Mucosa of stomach (tissue), 1 donor: ENCODE results near the gene PAK2.
"Not testable (repeated sequence)": the region's sequence is repeated elsewhere in the genome, so short reads cannot be mapped to it uniquely, and the experiment has no call there.

Experiments
- H3K27me3 ChIP-seq: one replicate; pipeline ENCODE4 v1.7.0; 2013; ENCODE audit warnings: mild to moderate bottlenecking, low read length; ENCODE audit not compliant: control insufficient read depth, insufficient read depth
- H3K36me3 ChIP-seq: one replicate; pipeline ENCODE4 v1.7.0; 2013; ENCODE audit warnings: low read length; ENCODE audit not compliant: control insufficient read depth, insufficient read depth
- H3K4me1 ChIP-seq: one replicate; pipeline ENCODE4 v1.7.0; 2013; ENCODE audit warnings: mild to moderate bottlenecking, low read length; ENCODE audit not compliant: control insufficient read depth, insufficient read depth
- H3K4me3 ChIP-seq: one replicate; pipeline ENCODE4 v1.7.0; 2013; ENCODE audit warnings: low read length
- H3K9ac ChIP-seq: one replicate; pipeline ENCODE4 v1.7.0; 2013; ENCODE audit warnings: mild to moderate bottlenecking, low read length, moderate library complexity
- H3K9me3 ChIP-seq: one replicate; pipeline ENCODE4 v1.7.0; 2013; ENCODE audit warnings: mild to moderate bottlenecking, low read length, moderate library complexity; ENCODE audit not compliant: control insufficient read depth
- donor health status: Pancreatic carcinoma.

The PAK2 gene

DNA sequence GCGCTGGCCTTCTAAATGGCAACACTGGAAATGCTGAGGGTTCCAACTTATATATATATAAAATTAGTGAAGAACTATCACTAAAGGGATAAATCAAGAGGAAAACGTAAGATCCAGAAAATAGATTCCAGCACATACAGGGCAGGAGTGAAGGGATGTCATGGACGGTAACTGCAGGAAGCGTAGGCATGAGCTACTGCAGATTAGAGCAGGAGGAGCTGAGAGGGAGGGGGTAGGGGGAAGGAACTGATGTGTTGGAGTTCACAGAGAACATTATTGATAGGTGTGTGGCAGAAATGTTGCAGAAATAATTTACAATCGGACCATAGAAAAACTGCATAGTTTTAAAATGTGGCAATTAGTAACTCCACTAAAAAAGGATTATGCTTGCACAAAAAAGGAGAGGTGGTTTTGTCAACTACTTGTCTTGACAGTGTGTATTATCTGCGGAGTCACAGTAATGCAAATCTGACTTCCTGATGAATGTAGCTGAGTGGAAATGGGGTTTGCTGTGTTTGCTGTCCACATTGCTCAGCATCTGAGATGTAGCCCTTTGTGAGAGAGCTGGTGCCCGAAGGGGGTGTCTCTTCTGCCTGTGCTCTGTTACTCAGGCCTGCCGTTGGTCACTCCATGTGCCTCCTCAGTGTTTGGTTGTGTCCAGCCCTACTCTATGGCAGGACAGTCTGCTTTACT is 61.2 kb downstream of the PAK2 start:
- Histone ChIP-seq H3K9ac (no peak overlapping the region), H3K36me3 (no peaks in the 10 kb centered on the region), H3K27me3 (no peaks in the 10 kb centered on the region), H3K4me3 (no peak overlapping the region), H3K9me3 (no peaks in the 10 kb centered on the region), H3K4me1 (no peaks in the 10 kb centered on the region)

DNA sequence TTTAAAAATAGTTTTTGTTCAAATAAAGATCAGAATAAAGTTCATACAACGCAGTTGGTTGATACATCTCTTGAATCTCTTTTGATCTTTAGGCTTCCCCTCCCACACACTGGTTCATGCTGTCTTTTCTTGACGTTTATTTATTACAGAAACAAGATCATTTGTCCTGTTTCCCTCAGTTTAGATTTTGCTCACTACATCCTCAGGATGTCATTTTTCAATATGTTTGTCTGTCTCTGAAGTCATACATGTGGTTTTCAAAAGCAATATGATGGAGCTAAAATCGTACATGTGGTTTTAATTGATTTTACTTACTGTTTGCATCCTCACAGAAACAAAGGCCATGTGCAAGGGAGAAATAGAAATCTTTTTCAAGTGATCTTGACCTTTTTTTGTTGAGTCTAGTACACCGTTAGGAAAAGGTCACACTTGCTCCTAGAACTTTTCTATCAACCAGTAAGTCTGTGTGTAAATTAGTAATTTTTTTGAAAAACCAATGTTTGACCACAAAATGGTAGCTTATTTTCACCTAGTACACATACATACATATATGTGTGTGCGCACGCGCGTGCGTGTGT is 64.3 kb downstream of the PAK2 start:
- Histone ChIP-seq H3K4me1 (no peaks in the 10 kb centered on the region), H3K4me3 (no peak overlapping the region), H3K9ac (no peak overlapping the region), H3K27me3 (no peaks in the 10 kb centered on the region), H3K9me3 (no peaks in the 10 kb centered on the region), H3K36me3 (no peaks in the 10 kb centered on the region)

- Histone ChIP-seq H3K9ac (no peak overlapping the region), H3K36me3 (no peaks in the 10 kb centered on the region), H3K4me3 (no peak overlapping the region), H3K4me1 (no peaks in the 10 kb centered on the region), H3K27me3 (no peaks in the 10 kb centered on the region), H3K9me3 (no peaks in the 10 kb centered on the region)
These were observed 65.1 kb downstream of the PAK2 start for GRCh38 chr3:196804773-196805172.

- peaks cover 4% of the 10 kb centered on the region for H3K36me3 ChIP-seq
- H3K9ac ChIP-seq, result no peak overlapping the region
- H3K27me3 ChIP-seq, result no peaks in the 10 kb centered on the region
- no peak overlapping the region for H3K4me3 ChIP-seq
- no peaks in the 10 kb centered on the region for H3K4me1 ChIP-seq
- no peaks in the 10 kb centered on the region for H3K9me3 ChIP-seq
These were observed 71.4 kb downstream of the PAK2 start for GRCh38 chr3:196810963-196811581.

DNA sequence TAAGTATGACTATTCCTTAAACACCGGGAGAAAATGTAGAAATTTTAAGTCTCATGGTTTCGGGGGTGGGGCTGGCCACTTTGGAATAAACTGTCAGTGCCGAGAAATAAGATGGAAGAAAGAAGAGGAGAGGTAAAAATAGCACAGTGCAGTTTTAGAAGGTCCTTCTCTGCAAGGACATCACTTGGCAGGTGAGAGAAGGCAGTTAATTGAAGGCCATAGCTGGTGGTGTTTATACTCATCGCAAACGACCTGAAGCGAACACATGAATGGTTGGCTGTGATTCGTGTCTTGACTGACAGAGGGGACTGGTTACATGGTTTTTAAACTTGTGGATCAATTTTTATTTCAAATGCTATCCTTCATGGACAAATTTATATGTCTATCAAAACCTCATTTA is 73.2 kb downstream of the PAK2 start:
- Histone ChIP-seq H3K36me3 (peaks cover 4% of the 10 kb centered on the region), H3K9me3 (no peaks in the 10 kb centered on the region), H3K27me3 (no peaks in the 10 kb centered on the region), H3K4me3 (no peak overlapping the region), H3K9ac (no peak overlapping the region), H3K4me1 (no peaks in the 10 kb centered on the region)

DNA sequence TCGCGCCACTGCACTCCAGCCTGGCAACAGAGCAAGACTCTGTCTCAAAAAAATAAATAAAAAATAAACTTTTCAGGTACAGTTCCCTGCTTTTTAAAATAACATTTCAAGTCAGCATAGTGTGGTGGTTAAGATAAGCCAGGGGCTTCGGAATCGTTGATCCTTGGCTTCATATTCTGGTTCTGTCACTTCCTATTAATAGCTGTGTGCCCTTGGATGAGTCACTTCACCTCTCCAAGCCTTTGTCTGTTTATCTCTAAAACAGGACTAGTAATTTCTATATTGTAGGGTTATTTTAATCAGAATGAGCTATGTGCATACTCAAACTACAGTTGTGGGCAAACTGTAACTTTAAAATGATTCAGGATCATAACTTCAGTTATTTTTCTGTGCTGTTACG is 74.2 kb downstream of the PAK2 start:
- H3K4me1 ChIP-seq, result no peaks in the 10 kb centered on the region
- no peak overlapping the region for H3K4me3 ChIP-seq
- peaks cover 4% of the 10 kb centered on the region for H3K36me3 ChIP-seq
- H3K27me3 ChIP-seq, result no peaks in the 10 kb centered on the region
- H3K9ac ChIP-seq, result no peak overlapping the region
- no peaks in the 10 kb centered on the region for H3K9me3 ChIP-seq

- no peak overlapping the region for H3K4me3 ChIP-seq
- no peaks in the 10 kb centered on the region for H3K9me3 ChIP-seq
- H3K36me3 ChIP-seq, result no peaks in the 10 kb centered on the region
- H3K4me1 ChIP-seq, result no peaks in the 10 kb centered on the region
- H3K9ac ChIP-seq, result no peak overlapping the region
- H3K27me3 ChIP-seq, result no peaks in the 10 kb centered on the region
These were observed 82.2 kb downstream of the PAK2 start for GRCh38 chr3:196821806-196822355.

DNA sequence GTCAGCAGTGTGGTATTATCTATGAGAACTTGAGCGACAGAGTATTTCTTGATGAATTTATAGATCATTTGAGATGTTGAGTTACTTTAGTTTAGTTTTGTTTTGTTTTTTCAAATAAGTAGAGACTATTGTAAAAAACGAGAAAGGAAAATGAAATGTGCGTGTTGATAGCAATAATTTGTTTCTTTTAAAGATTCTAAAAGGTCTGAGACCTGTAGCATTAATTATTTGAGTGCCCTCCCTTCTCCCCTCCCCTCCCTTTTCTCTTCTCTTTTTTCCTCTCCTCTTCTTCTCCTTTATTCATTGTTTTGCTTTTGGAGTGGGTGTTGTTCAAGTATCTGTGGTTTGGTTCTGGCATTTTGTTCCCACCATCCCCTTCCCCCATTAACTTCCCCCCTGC is 90.0 kb downstream of the PAK2 start:
- H3K4me1 ChIP-seq, H3K36me3 ChIP-seq, H3K9ac ChIP-seq, H3K9me3 ChIP-seq, H3K4me3 ChIP-seq, H3K27me3 ChIP-seq: not testable (repeated sequence)

GRCh38 chr3:196835086-196835485 is 95.4 kb downstream of the PAK2 start:
- Histone ChIP-seq H3K9me3 (no peaks in the 10 kb centered on the region), H3K27me3 (no peaks in the 10 kb centered on the region), H3K4me1 (no peaks in the 10 kb centered on the region), H3K36me3 (no peaks in the 10 kb centered on the region), H3K4me3 (no peak overlapping the region), H3K9ac (no peak overlapping the region)

DNA sequence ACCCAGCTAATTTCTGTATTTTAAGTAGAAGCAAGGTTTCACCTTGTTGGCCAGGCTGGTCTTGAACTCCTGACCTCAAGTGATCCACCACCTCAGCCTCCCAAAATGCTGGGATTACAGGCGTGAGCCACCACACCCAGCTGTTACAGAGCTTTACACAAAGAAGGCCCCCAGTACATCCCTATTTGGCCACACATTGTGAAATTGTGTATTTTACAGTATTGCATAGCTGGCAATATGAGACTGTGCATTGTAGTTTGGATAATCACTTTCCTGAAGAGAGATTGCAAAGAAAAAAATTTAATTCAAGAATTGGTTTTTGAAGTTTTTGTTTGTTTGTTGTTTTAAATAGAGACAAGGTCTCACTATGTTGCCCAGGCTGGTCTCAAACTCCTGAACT is 97.0 kb downstream of the PAK2 start:
- not testable (repeated sequence) for H3K36me3 ChIP-seq, H3K4me3 ChIP-seq, H3K27me3 ChIP-seq, H3K9me3 ChIP-seq, H3K9ac ChIP-seq, H3K4me1 ChIP-seq

DNA sequence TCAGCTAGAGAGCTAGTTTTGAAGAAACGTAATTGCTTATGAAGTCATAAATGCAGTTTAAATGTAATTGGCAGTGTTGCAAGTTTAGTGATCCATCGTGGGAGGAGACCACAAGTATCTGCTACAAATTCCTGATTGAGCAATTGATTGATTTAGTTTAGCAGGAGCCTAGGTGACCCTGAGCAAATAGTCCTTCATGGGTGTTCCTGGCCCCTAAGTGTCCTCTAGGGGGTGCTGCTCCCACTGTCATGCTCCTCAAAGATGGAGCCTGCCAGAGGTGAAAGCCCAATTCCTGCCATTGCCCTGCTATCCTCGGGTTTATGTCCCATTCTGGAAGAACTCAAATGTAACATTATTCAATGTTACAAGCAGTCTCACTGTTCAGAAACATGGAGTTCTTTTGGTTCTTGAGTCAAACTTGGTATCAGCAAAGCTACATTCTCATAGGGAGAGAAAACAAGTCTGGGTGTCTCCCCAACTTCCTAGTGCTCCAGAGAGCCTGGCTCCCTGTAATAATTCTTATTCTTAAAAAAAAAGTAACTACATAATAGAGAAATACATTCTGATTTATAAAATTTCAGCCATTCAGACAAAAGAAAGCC is 98.3 kb downstream of the PAK2 start:
- H3K27me3 ChIP-seq, result no peaks in the 10 kb centered on the region
- H3K9ac ChIP-seq, result no peak overlapping the region
- H3K9me3 ChIP-seq, result no peaks in the 10 kb centered on the region
- H3K36me3 ChIP-seq, result no peaks in the 10 kb centered on the region
- no peak overlapping the region for H3K4me3 ChIP-seq
- H3K4me1 ChIP-seq, result no peaks in the 10 kb centered on the region

GRCh38 chr3:196839351-196839750 is 99.7 kb downstream of the PAK2 start:
- H3K9ac ChIP-seq, H3K36me3 ChIP-seq, H3K4me3 ChIP-seq, H3K27me3 ChIP-seq, H3K9me3 ChIP-seq, H3K4me1 ChIP-seq: not testable (repeated sequence)
